Glutamatergic neuron (in vitro differentiated cells): ENCODE measurements around the gene FARS2. TPM values are rescaled to one million over a fixed set of nuclear protein-coding genes. Genes with fewer than 3 reads are reported as not detected.

Experiments used
- DNase-seq: peaks from one replicate; pipeline ENCODE4 v3.0.0; 2022
- H3K27ac Mint-ChIP-seq: one replicate; pipeline ENCODE4 v1.8.0; 2020; ENCODE audit warnings: mild to moderate bottlenecking, mixed read lengths, inconsistent platforms; ENCODE audit not compliant: unreplicated experiment
- H3K27me3 Mint-ChIP-seq: one replicate; pipeline ENCODE4 v1.8.0; 2020; ENCODE audit warnings: mild to moderate bottlenecking, moderate library complexity, mixed read lengths, inconsistent platforms; ENCODE audit not compliant: unreplicated experiment
- H3K36me3 Mint-ChIP-seq: one replicate; pipeline ENCODE4 v1.8.0; 2020; ENCODE audit warnings: mild to moderate bottlenecking, mixed read lengths, inconsistent platforms; ENCODE audit not compliant: unreplicated experiment
- H3K4me1 Mint-ChIP-seq: one replicate; pipeline ENCODE4 v1.8.0; 2020; ENCODE audit warnings: mild to moderate bottlenecking, low read depth, mixed read lengths, inconsistent platforms; ENCODE audit not compliant: unreplicated experiment
- H3K4me3 Mint-ChIP-seq: one replicate; pipeline ENCODE4 v1.8.0; 2020; ENCODE audit warnings: mild to moderate bottlenecking, mixed read lengths, inconsistent platforms; ENCODE audit not compliant: unreplicated experiment
- H3K9me3 Mint-ChIP-seq: one replicate; pipeline ENCODE4 v1.8.0; 2020; ENCODE audit warnings: mild to moderate bottlenecking, moderate library complexity, mixed read lengths, inconsistent platforms; ENCODE audit not compliant: unreplicated experiment
- CTCF ChIP-seq: fragments of 200-600 bp; sonication (generic); IDR thresholded peaks from one replicate; pipeline ENCODE4 v1.5.0; 2021; ENCODE audit not compliant: partially characterized antibody, unreplicated experiment
- total RNA-seq: library from RNA; stranded (reverse); fragmentation: NEBNext Ultra II Directional; extraction: Animal tissue kit (Norgen Biotek cat#: 25700); gene quantifications from one replicate; pipeline ENCODE4 v1.2.1, GENCODE V29; 2021; ENCODE audit not compliant: unreplicated experiment

FARS2 gene
- total RNA-seq, 1 donor from 2014 or later: 14.2 TPM

DNA sequence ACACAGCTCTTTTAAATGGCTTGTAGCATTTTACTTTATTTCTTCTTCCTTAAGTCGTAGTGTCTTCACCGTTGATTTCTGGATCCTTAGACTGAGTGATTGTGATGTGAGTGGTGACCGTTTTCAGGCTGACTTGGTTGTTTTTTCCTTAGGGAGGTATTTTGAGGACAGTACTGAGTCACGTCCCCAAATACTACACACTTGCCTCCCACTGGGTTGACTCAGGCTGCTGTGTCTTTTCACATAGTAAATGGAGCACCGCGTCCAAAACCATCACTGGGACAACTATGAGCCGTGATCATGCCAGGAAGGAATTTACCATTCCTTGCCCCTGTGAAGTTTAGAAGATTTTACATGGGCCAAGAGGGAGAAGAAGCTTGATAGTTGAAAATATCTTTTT lies 174.1 kb downstream of the FARS2 start:
- Mint-ChIP-seq H3K36me3 (peaks cover 10% of the 10 kb centered on the region), H3K9me3 (peaks cover 6% of the 10 kb centered on the region)

DNA sequence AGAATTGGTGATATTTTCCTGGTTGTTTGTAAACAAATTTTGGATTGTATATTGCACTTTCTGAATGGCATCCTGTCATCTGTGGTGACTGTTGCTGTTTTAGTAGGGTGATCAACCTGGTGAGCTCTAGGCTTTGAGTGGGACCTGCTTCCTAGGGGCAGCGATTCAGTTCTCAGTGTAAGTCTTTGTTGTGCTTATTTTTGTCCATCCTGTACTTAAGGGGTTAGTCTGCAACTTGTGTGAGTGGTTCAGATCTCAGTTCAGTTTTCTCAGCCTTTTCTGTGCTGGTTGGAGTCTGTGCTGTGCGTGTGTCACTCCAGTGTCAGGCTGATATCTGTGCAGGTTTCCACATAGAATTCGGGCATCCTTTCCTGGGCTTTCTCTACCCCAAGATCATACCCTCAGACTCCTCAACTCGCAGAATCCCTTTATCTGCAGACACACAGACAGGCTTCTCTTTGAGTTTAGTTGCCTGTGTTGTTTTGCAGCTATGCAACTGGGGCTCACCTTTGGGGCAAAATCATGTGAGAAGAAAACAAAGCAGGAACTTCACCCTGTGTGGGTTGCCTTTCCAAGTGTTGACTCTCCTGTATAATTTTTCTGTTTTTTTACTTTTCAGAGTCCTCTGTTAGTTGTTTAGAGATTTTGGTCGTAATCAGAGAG lies 177.7 kb downstream of the FARS2 start:
- peaks cover 4% of the 10 kb centered on the region for H3K4me1 Mint-ChIP-seq
- no peak for DNase-seq
- H3K27me3 Mint-ChIP-seq: peaks cover 1% of the 10 kb centered on the region
- H3K9me3 Mint-ChIP-seq: peaks cover 2% of the 10 kb centered on the region
- no peak overlapping the region for H3K4me3 Mint-ChIP-seq
- no peak overlapping the region for H3K27ac Mint-ChIP-seq
- peaks cover 10% of the 10 kb centered on the region for H3K36me3 Mint-ChIP-seq
- TF ChIP-seq CTCF: no peak

More for the DNA sequence above, 174.1 kb downstream of the FARS2 start:
- TF ChIP-seq CTCF: no peak
- Mint-ChIP-seq H3K27ac (no peak overlapping the region), H3K4me3 (no peak overlapping the region), H3K4me1 (peaks cover 7% of the 10 kb centered on the region), H3K27me3 (no peaks in the 10 kb centered on the region)
- DNase-seq: no peak

- no peak for DNase-seq
- no peak overlapping the region for H3K4me3 Mint-ChIP-seq
- H3K9me3 Mint-ChIP-seq: peaks cover 2% of the 10 kb centered on the region
- H3K4me1 Mint-ChIP-seq: peaks cover 4% of the 10 kb centered on the region
- peaks cover 10% of the 10 kb centered on the region for H3K36me3 Mint-ChIP-seq
- peaks cover 1% of the 10 kb centered on the region for H3K27me3 Mint-ChIP-seq
- no peak overlapping the region for H3K27ac Mint-ChIP-seq
- TF ChIP-seq CTCF: no peak
Measured at GRCh38 chr6:5439749-5440148, 178.4 kb downstream of the FARS2 start.

- H3K27me3 Mint-ChIP-seq: peaks cover 3% of the 10 kb centered on the region
- no peak for DNase-seq
- H3K36me3 Mint-ChIP-seq: peaks cover 4% of the 10 kb centered on the region
- H3K9me3 Mint-ChIP-seq: peaks cover 6% of the 10 kb centered on the region
- no peak overlapping the region for H3K27ac Mint-ChIP-seq
- peaks cover 9% of the 10 kb centered on the region for H3K4me1 Mint-ChIP-seq
- TF ChIP-seq CTCF: no peak
- no peak overlapping the region for H3K4me3 Mint-ChIP-seq
Measured at GRCh38 chr6:5442319-5442718, 181.0 kb downstream of the FARS2 start.

- no peak for TF ChIP-seq CTCF
- Mint-ChIP-seq H3K4me1 (peaks cover 9% of the 10 kb centered on the region), H3K27me3 (peaks cover 3% of the 10 kb centered on the region), H3K27ac (no peak overlapping the region), H3K9me3 (peaks cover 5% of the 10 kb centered on the region), H3K4me3 (no peak overlapping the region), H3K36me3 (no peaks in the 10 kb centered on the region)
- no peak for DNase-seq
Measured at GRCh38 chr6:5442916-5443315, 181.6 kb downstream of the FARS2 start.
